ENCODE measurements around the gene LINGO4. TPM values are rescaled to one million over a fixed set of nuclear protein-coding genes. Genes with fewer than 3 reads are reported as not detected.

The LINGO4 gene
- total and polyA plus RNA-seq, 2 donors (not counting 1 experiment from before 2014, with no cell fraction given) = not detected

DNA sequence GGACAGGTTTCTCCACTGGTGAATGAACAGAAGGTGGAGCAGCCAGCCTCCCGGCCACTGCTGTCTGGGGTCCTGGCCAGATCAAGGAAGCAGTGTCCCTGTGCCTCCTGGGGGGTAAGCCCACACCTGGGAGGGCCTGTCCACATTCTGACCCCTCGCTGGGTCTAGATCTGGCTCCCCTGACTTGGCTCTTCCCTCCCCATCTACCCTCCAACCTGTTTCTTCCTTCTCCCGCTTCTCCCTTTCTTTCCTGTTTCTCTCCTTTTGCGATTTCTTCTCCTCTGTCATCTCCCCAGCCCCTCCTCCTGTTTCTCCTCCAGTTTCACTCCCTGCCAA, 26.0 kb upstream of the LINGO4 start:
- Histone ChIP-seq H3K27me3 (replicated peaks in 1 of 4; ENCODE audit: control extremely low read depth in 1 of 4, control insufficient read depth in 3 of 4, insufficient read depth in 4 of 4, low read length in 3 of 4) (peaks cover 0 to 23% (median 3%) of the 10 kb centered on the region in 4 experiments), H4K20me1 (ENCODE audit: control insufficient read depth, insufficient read depth, low read length, poor library complexity, severe bottlenecking) (no peaks in the 10 kb centered on the region), H3K4me3 (ENCODE audit: control extremely low read depth in 1 of 5, extremely low read depth in 1 of 5, insufficient read depth in 1 of 5, low read depth in 2 of 5, low read length in 4 of 5) (no peak overlapping the region), H3K79me2 (ENCODE audit: control insufficient read depth, insufficient read depth, low read length) (no peaks in the 10 kb centered on the region), H2AFZ (ENCODE audit: insufficient read depth, low read depth, low read length, poor library complexity, severe bottlenecking) (no peak overlapping the region), H3K9ac (ENCODE audit: low read length) (no peak overlapping the region), H3K4me2 (replicated peaks; ENCODE audit: low read depth, low read length, poor library complexity, severe bottlenecking) (no peak overlapping the region), H3K4me1 (ENCODE audit: control insufficient read depth in 2 of 2, insufficient read depth in 2 of 2, low read length in 2 of 2) (peaks cover 7 to 13% of the 10 kb centered on the region in 2 donors), H3K27ac (ENCODE audit: low read length in 2 of 2) (no peak overlapping the region), H3K36me3 (replicated peaks in 1 of 2; ENCODE audit: control extremely low read depth in 1 of 2, control insufficient read depth in 1 of 2, extremely low read depth in 1 of 2, insufficient read depth in 2 of 2, low read length in 1 of 2) (no peaks in the 10 kb centered on the region), H3K9me3 (ENCODE audit: control extremely low read depth in 1 of 3, control insufficient read depth in 2 of 3, insufficient read depth in 1 of 3, low read length in 2 of 3) (no peaks in the 10 kb centered on the region)
- CTCF ChIA-PET = no interaction called here
- Mint-ChIP-seq H3K27ac (no peak overlapping the region), H3K4me1 (peaks cover 12% of the 10 kb centered on the region), H3K27me3 (peaks cover 22% of the 10 kb centered on the region), H3K9me3 (ENCODE audit: insufficient read depth) (no peaks in the 10 kb centered on the region), H3K4me3 (no peak overlapping the region)
- 95% methylated on average over 4 of the region's 4 CpGs for WGBS (ENCODE audit: insufficient coverage)
- DNase-seq (no peak), ATAC-seq (ENCODE audit: low read depth) (no peak)
- no peak for TF ChIP-seq CTCF (IDR thresholded peaks at IDR 0.05)
- no peak for TF ChIP-seq EZH2 (IDR thresholded peaks at IDR 0.05; ENCODE audit: borderline replicate concordance, insufficient read depth, low read depth, low read length, poor library complexity, severe bottlenecking)
- POLR2A ChIA-PET = no interaction called here
- intact Hi-C loops (cut with micrococcal nuclease) = loop anchor here (10.0 kb wide), 1 partner anchor 106 kb away; the partner anchor contains the start of gene RIIAD1

- Mint-ChIP-seq H3K4me3 (no peak overlapping the region), H3K9me3 (ENCODE audit: insufficient read depth) (no peaks in the 10 kb centered on the region), H3K27ac (no peak overlapping the region), H3K27me3 (peaks cover 23% of the 10 kb centered on the region), H3K4me1 (peaks cover 12% of the 10 kb centered on the region)
- H3K27me3 ChIP-seq (replicated peaks in 1 of 4; ENCODE audit: control extremely low read depth in 1 of 4, control insufficient read depth in 3 of 4, insufficient read depth in 4 of 4, low read length in 3 of 4) = peaks cover 0 to 27% (median 3%) of the 10 kb centered on the region in 4 experiments
- ATAC-seq (ENCODE audit: low read depth) (no peak), DNase-seq (no peak)
- no peaks in the 10 kb centered on the region for H3K79me2 ChIP-seq (ENCODE audit: control insufficient read depth, insufficient read depth, low read length)
- H3K4me1 ChIP-seq (ENCODE audit: control insufficient read depth in 2 of 2, insufficient read depth in 2 of 2, low read length in 2 of 2) = peaks cover 7 to 13% of the 10 kb centered on the region in 2 donors
- ChIA-PET POLR2A (no interaction called here), CTCF (no interaction called here)
- 45% methylated on average over 1 of the region's 6 CpGs for WGBS (ENCODE audit: insufficient coverage)
- no peaks in the 10 kb centered on the region for H3K9me3 ChIP-seq (ENCODE audit: control extremely low read depth in 1 of 3, control insufficient read depth in 2 of 3, insufficient read depth in 1 of 3, low read length in 2 of 3)
- no peak overlapping the region for H3K4me2 ChIP-seq (replicated peaks; ENCODE audit: low read depth, low read length, poor library complexity, severe bottlenecking)
- intact Hi-C loops (cut with micrococcal nuclease) = loop anchor here (10.0 kb wide), 1 partner anchor 105 kb away; the partner anchor contains the start of gene RIIAD1
- no peak overlapping the region for H2AFZ ChIP-seq (ENCODE audit: insufficient read depth, low read depth, low read length, poor library complexity, severe bottlenecking)
- no peaks in the 10 kb centered on the region for H4K20me1 ChIP-seq (ENCODE audit: control insufficient read depth, insufficient read depth, low read length, poor library complexity, severe bottlenecking)
- no peaks in the 10 kb centered on the region for H3K36me3 ChIP-seq (replicated peaks in 1 of 2; ENCODE audit: control extremely low read depth in 1 of 2, control insufficient read depth in 1 of 2, extremely low read depth in 1 of 2, insufficient read depth in 2 of 2, low read length in 1 of 2)
- no peak overlapping the region for H3K4me3 ChIP-seq (ENCODE audit: control extremely low read depth in 1 of 5, extremely low read depth in 1 of 5, insufficient read depth in 1 of 5, low read depth in 2 of 5, low read length in 4 of 5)
- H3K9ac ChIP-seq (ENCODE audit: low read length) = no peak overlapping the region
- H3K27ac ChIP-seq (ENCODE audit: low read length in 2 of 2) = no peak overlapping the region
- no peak for TF ChIP-seq CTCF (IDR thresholded peaks at IDR 0.05)
- TF ChIP-seq EZH2 (IDR thresholded peaks at IDR 0.05; ENCODE audit: borderline replicate concordance, insufficient read depth, low read depth, low read length, poor library complexity, severe bottlenecking) = no peak
Measured at GRCh38 chr1:151830055-151830454, 24.8 kb upstream of the LINGO4 start.

All from B cell (primary cell).